ENCODE measurements around the gene ZNF469. TPM values are rescaled to one million over a fixed set of nuclear protein-coding genes. Genes with fewer than 3 reads are reported as not detected.

Gene ZNF469
- total and polyA plus RNA-seq, 5 donors, result 0.84 to 1.9 (median 1.8) TPM

DNA sequence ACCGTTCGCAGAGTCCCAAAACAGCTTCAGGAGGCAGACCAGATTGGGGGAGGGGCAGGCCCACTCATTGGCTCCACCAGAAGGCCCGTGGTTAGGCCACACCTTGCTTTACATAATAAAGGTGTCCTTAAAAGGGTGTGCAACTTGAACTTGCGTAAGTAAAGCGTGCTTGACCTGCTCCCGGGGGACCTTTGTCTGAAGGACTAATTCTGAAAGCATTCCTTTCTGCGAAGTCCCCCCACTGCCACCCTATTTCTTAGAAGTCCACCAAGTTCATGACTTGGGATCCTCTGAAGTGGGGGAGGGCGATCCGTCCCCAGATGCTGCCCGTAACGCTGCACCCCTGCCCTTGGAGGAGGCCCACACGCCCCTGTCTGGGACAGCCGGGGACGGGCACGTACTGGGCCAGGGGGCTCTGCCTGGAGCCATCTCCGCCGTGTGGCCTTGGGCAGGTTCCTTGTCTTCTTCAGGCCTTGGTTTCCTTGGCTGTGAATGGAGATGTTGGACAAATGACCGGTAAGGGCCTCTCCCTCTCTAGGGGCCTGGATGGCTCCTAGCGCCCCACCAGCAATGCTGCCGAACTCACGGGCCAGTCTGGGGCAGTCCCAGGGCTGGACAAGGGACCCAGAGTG, 823 bp upstream of the ZNF469 start:
- H3K4me1 ChIP-seq (ENCODE audit: control insufficient read depth, insufficient read depth, low read length), result no peaks in the 10 kb centered on the region

DNA sequence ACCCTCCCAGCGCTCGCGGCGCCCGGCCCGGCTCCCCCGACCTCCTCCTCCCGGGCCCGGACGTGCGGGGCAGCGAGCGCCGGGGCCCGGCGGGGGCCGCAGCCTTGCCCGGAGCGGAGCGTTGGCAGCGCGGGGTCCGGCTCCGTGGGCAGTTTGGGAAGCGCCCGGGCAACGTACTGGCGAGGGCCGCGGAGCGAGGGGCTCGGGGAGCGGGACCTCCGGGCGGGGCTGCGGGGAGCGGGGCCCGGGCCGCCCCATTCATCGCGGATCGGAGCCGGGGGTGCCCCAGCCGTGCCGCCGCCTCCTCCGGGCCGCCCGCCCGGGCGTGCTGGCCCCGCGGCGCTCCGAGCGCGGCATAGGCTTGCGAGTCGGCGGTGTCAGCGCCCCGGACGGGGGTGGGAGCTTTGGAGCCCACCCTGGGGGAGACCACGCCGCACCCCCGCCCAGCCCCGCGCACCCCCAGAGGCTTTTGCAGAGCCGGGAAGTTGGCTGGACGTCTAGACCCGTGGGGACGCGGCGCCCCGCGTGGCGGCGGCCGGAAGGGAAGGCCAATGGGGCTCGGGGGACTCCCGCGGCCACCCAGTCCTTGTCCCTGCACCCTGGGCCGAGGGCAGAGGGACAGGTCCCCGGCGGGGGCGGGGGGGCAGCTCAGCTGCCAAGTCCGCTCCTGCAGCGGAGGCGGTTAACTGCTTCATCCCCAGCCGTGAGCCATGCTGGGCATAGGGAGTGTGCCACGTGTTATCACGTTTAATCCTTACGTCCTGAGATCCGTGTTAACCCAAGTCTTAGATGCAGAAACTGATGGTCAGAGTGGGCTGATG, 852 bp downstream of the ZNF469 start:
- intact Hi-C loops (cut with DNase I), result loop anchor here in 1 of 4 donors (10.0 kb wide), 1 partner anchor 189 kb away; no protein-coding TSS in a partner anchor
- H3K9me3 ChIP-seq (ENCODE audit: control insufficient read depth, low read length), result no peaks in the 10 kb centered on the region
- peak; percentile 42 to 83 (median 76) for DNase-seq
- peak in 1 of 2 donors; percentile 35 for ATAC-seq
- H3K4me3 ChIP-seq (ENCODE audit: low read length), result peak overlapping the region; percentile 50
- H3K27me3 ChIP-seq (ENCODE audit: control insufficient read depth, insufficient read depth), result no peaks in the 10 kb centered on the region
- WGBS, result under 1% methylated on average over 94 of the region's 94 CpGs
- H3K27ac ChIP-seq (ENCODE audit: low read length), result no peak overlapping the region
- H3K4me1 ChIP-seq (ENCODE audit: control insufficient read depth, insufficient read depth, low read length), result no peaks in the 10 kb centered on the region

More for the DNA sequence above, 823 bp upstream of the ZNF469 start:
- ATAC-seq (no peak), DNase-seq (peak in 2 of 3 donors; percentile 7 to 54)
- intact Hi-C loops (cut with DNase I), result loop anchor here in 1 of 4 donors (10.0 kb wide), 1 partner anchor 187 kb away; no protein-coding TSS in a partner anchor
- Histone ChIP-seq H3K9me3 (ENCODE audit: control insufficient read depth, low read length) (no peaks in the 10 kb centered on the region), H3K27me3 (ENCODE audit: control insufficient read depth, insufficient read depth) (no peaks in the 10 kb centered on the region), H3K4me3 (ENCODE audit: low read length) (no peak overlapping the region), H3K27ac (ENCODE audit: low read length) (no peak overlapping the region)
- WGBS, result 90% methylated on average over 21 of the region's 21 CpGs

DNA sequence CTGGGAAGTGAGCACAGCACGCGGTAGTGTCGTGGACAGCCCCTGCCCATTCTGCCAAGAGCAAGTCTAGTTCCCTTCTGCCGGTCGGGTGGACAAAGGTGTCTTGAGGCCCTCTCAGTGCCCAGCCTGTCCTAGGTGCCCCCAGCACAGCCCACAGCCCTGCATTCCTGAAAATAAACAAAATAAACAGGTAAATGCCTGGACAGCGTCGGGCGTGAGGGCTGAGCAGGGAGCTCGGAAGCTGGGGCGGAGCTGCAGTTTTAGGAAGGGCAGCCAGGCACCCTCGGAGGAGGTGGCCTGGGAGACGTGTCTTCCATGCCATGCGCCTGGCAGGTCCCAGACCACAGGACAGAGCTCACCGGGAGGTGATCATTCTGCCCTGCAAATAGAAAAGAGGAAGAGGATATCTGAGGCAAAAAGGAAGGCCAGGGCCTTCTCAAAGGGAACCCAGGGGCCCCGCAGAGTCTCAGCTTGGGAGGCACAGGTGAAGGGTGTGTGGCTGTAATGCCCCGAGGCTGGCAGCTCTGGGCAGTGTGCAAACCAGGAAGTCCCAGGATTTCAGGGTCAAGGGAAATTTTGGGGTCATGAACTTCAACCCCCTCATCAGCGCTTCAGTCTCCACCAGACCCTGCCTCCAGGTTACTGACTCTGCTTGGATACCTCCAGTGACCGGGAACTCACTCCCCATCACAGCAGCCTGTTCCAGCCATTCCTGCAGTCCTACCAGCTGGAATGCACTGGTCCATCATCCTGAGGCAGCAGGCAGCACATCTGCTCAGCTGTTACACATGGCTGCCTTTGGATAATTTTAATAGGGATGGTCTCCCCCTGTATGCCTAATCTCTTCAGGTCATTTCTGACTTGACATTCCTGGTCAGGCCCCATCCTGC, 1.7 kb downstream of the ZNF469 start:
- ATAC-seq, result no peak
- no peaks in the 10 kb centered on the region for H3K27me3 ChIP-seq (ENCODE audit: control insufficient read depth, insufficient read depth)
- H3K4me1 ChIP-seq (ENCODE audit: control insufficient read depth, insufficient read depth, low read length), result no peaks in the 10 kb centered on the region
- no peak overlapping the region for H3K27ac ChIP-seq (ENCODE audit: low read length)
- H3K9me3 ChIP-seq (ENCODE audit: control insufficient read depth, low read length), result no peaks in the 10 kb centered on the region
- intact Hi-C loops (cut with DNase I), result loop anchor here in 1 of 4 donors (10.0 kb wide), 1 partner anchor 190 kb away; no protein-coding TSS in a partner anchor
- DNase-seq, result peak in 2 of 3 donors; percentile 4 to 33
- no peak overlapping the region for H3K4me3 ChIP-seq (ENCODE audit: low read length)
- 53% methylated on average over 18 of the region's 18 CpGs for WGBS

DNA sequence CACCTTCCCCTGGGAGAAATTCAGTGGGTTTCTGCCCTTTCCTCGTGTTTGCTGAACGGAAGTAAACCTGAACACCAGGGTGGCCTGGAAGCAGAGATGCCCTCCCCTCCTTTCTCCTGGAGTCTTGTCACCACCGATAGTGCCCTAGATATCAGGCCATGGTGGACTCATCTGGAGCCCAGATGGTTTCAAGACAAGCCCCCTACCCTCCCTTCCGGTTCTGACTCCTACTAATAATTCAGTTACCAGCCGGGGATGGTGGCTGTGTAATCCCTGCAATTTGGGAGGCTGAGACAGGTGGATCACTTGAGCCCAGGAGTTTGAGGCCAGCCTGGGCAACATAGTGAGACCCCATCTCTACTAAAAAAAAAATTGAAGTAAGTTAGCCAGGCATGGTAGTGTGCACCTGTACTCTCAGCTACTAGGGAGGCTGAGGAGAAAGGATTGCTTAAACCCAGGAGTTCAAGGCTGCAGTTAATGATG, 2.4 kb downstream of the ZNF469 start:
- H3K9me3 ChIP-seq (ENCODE audit: control insufficient read depth, low read length), result no peaks in the 10 kb centered on the region
- H3K27ac ChIP-seq (ENCODE audit: low read length), result no peak overlapping the region
- no peak overlapping the region for H3K4me3 ChIP-seq (ENCODE audit: low read length)
- DNase-seq, result no peak
- no peak for ATAC-seq
- no peaks in the 10 kb centered on the region for H3K27me3 ChIP-seq (ENCODE audit: control insufficient read depth, insufficient read depth)
- H3K4me1 ChIP-seq (ENCODE audit: control insufficient read depth, insufficient read depth, low read length), result no peaks in the 10 kb centered on the region
- intact Hi-C loops (cut with DNase I), result loop anchor here in 1 of 4 donors (10.0 kb wide), 1 partner anchor 190 kb away; no protein-coding TSS in a partner anchor
- 87% methylated on average over 5 of the region's 5 CpGs for WGBS

DNA sequence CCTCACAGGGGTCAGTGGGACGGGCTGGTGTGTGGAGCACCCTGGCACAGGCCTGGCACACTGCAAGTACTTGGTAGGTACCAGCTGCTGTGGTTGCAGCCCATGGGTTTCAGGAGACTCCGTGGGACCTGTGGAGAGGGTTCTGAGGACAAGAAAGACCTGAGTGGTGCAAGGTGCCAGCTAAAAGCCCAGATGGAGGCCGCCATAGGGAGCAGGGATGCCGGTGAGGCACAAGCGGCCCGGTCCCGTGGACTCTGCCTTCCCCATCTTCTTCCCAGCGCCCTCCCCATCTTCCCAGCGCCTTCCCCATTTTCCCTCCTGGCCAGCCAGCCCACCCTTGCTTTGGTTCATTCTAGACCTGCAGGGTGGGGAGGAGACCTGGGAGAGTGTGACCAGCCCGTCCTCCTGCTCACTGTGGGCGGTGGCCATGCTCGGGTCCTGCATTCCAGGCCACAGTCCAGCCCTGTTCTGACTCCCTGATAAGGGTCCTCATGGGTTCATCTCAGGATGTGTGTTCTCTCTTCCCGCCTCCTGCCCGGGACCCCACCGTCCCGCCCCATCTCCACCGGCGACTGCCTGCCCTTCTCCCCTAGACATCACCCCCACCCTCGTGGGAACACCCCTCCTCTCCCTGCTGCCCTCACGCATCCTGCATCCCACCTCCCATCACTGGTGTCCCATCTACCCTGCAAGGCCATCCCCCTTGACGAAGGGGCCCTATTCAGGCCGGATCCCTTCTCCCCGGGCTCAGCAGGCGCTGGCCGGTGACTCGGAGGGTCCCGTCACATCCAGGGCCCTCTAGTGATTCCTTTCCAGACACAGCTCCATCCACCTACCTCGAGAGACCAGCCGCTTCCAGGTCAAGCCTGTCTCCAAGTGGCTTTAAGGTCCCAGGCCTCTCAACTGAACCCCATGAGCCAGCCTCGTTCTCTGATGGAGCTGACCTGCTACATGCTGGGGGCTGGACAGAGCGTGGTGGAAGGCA, 3.4 kb downstream of the ZNF469 start:
- DNase-seq (peak in 2 of 3 donors; percentile 11 to 28), ATAC-seq (no peak)
- Histone ChIP-seq H3K27ac (ENCODE audit: low read length) (no peak overlapping the region), H3K9me3 (ENCODE audit: control insufficient read depth, low read length) (no peaks in the 10 kb centered on the region), H3K4me3 (ENCODE audit: low read length) (no peak overlapping the region), H3K27me3 (ENCODE audit: control insufficient read depth, insufficient read depth) (no peaks in the 10 kb centered on the region), H3K4me1 (ENCODE audit: control insufficient read depth, insufficient read depth, low read length) (no peaks in the 10 kb centered on the region)
- intact Hi-C loops (cut with DNase I), result loop anchor here in 1 of 4 donors (10.0 kb wide), 1 partner anchor 191 kb away; no protein-coding TSS in a partner anchor
- 82% methylated on average over 31 of the region's 31 CpGs for WGBS

DNA sequence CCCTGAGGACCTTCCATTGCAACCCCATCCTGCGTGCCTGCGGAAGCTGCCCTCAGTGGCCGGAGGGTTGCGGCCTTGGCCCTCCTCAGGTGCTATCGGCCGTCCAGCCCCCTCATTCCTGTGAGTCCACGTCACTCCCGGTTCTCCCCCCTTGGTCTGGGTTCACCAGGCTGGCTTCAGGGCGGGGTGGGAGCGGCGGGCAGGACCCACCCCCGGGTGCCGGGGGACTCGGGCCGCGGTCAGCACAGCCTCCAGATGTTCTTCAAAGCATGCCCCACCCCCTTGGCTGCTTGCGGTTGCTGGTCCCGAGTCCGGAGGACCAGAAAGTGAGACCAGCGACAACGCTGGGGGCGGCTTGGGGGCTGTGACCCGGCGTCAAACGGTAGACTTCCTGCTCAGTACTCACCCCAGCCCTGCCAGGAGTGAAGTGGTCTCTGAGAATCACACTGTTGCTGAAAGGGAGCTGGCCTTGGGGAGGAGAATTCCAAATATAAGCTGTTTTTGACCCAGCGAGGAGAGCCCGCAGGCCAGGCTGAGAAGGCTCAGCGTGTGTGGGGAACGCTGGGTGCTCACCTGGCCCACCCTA, 4.5 kb downstream of the ZNF469 start:
- Histone ChIP-seq H3K27ac (ENCODE audit: low read length) (no peak overlapping the region), H3K27me3 (ENCODE audit: control insufficient read depth, insufficient read depth) (no peaks in the 10 kb centered on the region), H3K4me1 (ENCODE audit: control insufficient read depth, insufficient read depth, low read length) (no peaks in the 10 kb centered on the region)

DNA sequence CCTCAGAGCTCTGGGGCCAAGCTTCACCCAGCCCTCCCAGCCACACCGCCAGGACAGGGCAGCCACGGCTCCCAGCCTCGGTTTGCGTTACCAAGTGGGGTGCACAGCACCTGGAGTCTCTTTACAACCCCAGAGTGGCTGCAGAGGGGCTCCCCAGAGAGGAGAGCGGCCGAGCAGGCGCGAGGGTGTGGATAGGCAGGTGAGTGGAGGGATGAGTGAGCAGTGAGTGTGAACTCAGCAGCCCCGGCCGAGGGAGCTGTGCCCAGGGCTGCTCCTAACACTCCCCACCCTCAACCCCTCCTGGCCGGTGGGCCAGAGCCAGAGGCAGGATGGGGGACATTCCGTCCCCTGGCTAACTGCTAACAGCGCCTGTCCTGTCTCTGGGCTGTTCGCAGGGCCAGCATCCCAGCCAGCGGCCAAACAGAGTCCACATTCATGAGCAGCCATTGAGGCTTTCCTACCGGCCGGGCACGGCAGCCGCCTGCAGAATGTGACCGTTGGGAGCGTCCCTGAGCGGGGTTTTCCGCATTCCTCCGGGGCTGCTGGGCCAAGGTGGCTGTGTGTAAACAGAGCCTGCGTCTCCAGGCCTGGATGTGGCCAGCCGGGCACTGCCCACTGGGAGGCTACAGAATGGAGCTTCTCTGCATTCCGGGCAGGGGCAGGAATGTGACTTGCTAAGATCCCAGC, 5.3 kb downstream of the ZNF469 start:
- Histone ChIP-seq H3K27me3 (ENCODE audit: control insufficient read depth, insufficient read depth) (no peaks in the 10 kb centered on the region), H3K4me3 (ENCODE audit: low read length) (no peak overlapping the region), H3K27ac (ENCODE audit: low read length) (peak overlapping the region; percentile 21), H3K4me1 (ENCODE audit: control insufficient read depth, insufficient read depth, low read length) (no peaks in the 10 kb centered on the region), H3K9me3 (ENCODE audit: control insufficient read depth, low read length) (no peaks in the 10 kb centered on the region)
- WGBS, result 56% methylated on average over 27 of the region's 27 CpGs
- intact Hi-C loops (cut with DNase I), result loop anchor here in 1 of 4 donors (10.0 kb wide), 1 partner anchor 193 kb away; no protein-coding TSS in a partner anchor
- ATAC-seq (peak; percentile 51 to 69), DNase-seq (peak; percentile 33 to 77 (median 75))

More for the DNA sequence above, 4.5 kb downstream of the ZNF469 start:
- H3K9me3 ChIP-seq (ENCODE audit: control insufficient read depth, low read length), result no peaks in the 10 kb centered on the region
- no peak overlapping the region for H3K4me3 ChIP-seq (ENCODE audit: low read length)
- peak in 2 of 3 donors; percentile 33 to 74 for DNase-seq
- no peak for ATAC-seq
- 63% methylated on average over 29 of the region's 29 CpGs for WGBS
- intact Hi-C loops (cut with DNase I), result loop anchor here in 1 of 4 donors (10.0 kb wide), 1 partner anchor 192 kb away; no protein-coding TSS in a partner anchor

DNA sequence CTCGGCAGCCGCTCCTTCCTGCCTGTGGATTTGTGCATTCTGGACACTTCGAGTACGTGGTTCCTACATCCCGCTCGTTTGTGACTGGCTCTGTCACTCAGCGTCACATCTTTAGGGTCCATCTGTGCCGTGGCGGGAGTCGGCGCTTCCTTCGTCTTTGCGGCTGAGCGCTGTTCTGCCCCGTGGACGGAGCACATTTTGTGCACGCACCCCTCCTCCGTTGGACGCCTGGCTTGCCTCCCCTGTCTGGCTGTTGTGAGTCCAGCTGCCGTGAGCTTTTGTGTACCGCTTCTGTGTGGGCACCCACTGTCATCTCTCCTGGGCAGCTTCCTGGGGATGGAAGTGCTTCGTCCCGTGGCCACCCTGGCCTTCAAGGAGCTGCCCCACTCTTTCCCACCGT, 6.4 kb downstream of the ZNF469 start:
- H3K4me1 ChIP-seq (ENCODE audit: control insufficient read depth, insufficient read depth, low read length), result no peaks in the 10 kb centered on the region
- ATAC-seq (no peak), DNase-seq (peak in 2 of 3 donors; percentile 29 to 56)

More for the DNA sequence above, 6.4 kb downstream of the ZNF469 start:
- 88% methylated on average over 24 of the region's 24 CpGs for WGBS
- Histone ChIP-seq H3K27me3 (ENCODE audit: control insufficient read depth, insufficient read depth) (no peaks in the 10 kb centered on the region), H3K4me3 (ENCODE audit: low read length) (no peak overlapping the region), H3K27ac (ENCODE audit: low read length) (no peak overlapping the region), H3K9me3 (ENCODE audit: control insufficient read depth, low read length) (no peaks in the 10 kb centered on the region)
- intact Hi-C loops (cut with DNase I), result loop anchor here in 1 of 4 donors (10.0 kb wide), 1 partner anchor 194 kb away; no protein-coding TSS in a partner anchor

Data from right cardiac atrium (tissue), 5 donors.